ENCODE data around the gene KDM4B.
A peak's percentile ranks its signal among the peaks of the same experiment; 100 is the strongest.

The KDM4B gene

GRCh38 chr19:5030822-5031221, 61.9 kb downstream of the KDM4B start:
- H3K4me3 ChIP-seq (ENCODE audit: low read length) = no peak overlapping the region
- H3K36me3 ChIP-seq (ENCODE audit: control insufficient read depth, low read length) = peaks cover 16% of the 10 kb centered on the region
- peaks cover 7% of the 10 kb centered on the region for H3F3A ChIP-seq (ENCODE audit: control insufficient read depth, insufficient read depth)
- no peaks in the 10 kb centered on the region for H3K9me2 ChIP-seq (replicated peaks; ENCODE audit: control insufficient read depth, low read length)
- peak overlapping the region; percentile 44 for H3K4me2 ChIP-seq (ENCODE audit: low read length)
- peak overlapping the region; percentile 27 for H3K27ac ChIP-seq (ENCODE audit: low read depth, low read length)
- no peaks in the 10 kb centered on the region for H4K20me1 ChIP-seq (ENCODE audit: control insufficient read depth, insufficient read depth, low read depth, low read length)
- H3K27me3 ChIP-seq (ENCODE audit: control insufficient read depth, low read length) = no peaks in the 10 kb centered on the region
- TF ChIP-seq EZH2phosphoT487 (IDR thresholded peaks at IDR 0.05; ENCODE audit: borderline replicate concordance, low read length) = no peak
- TF ChIP-seq CTCF (IDR thresholded peaks at IDR 0.05; ENCODE audit: low read depth, low read length, poor library complexity, severe bottlenecking) = no peak
- peaks cover 44% of the 10 kb centered on the region for H3K79me2 ChIP-seq (ENCODE audit: control insufficient read depth, low read length)
- H3K9me3 ChIP-seq (ENCODE audit: control insufficient read depth, insufficient read depth, low read length) = no peaks in the 10 kb centered on the region
- H3K4me1 ChIP-seq (ENCODE audit: control insufficient read depth, low read length) = peaks cover 39% of the 10 kb centered on the region

- no peaks in the 10 kb centered on the region for H3K9me2 ChIP-seq (replicated peaks; ENCODE audit: control insufficient read depth, low read length)
- peaks cover 41% of the 10 kb centered on the region for H3K79me2 ChIP-seq (ENCODE audit: control insufficient read depth, low read length)
- H3K4me3 ChIP-seq (ENCODE audit: low read length) = no peak overlapping the region
- peak overlapping the region; percentile 27 for H3K27ac ChIP-seq (ENCODE audit: low read depth, low read length)
- no peaks in the 10 kb centered on the region for H4K20me1 ChIP-seq (ENCODE audit: control insufficient read depth, insufficient read depth, low read depth, low read length)
- H3K4me1 ChIP-seq (ENCODE audit: control insufficient read depth, low read length) = peaks cover 39% of the 10 kb centered on the region
- peaks cover 7% of the 10 kb centered on the region for H3F3A ChIP-seq (ENCODE audit: control insufficient read depth, insufficient read depth)
- TF ChIP-seq CTCF (IDR thresholded peaks at IDR 0.05; ENCODE audit: low read depth, low read length, poor library complexity, severe bottlenecking) = peak; percentile 90
- no peak for TF ChIP-seq EZH2phosphoT487 (IDR thresholded peaks at IDR 0.05; ENCODE audit: borderline replicate concordance, low read length)
- H3K27me3 ChIP-seq (ENCODE audit: control insufficient read depth, low read length) = no peaks in the 10 kb centered on the region
- peak overlapping the region; percentile 44 for H3K4me2 ChIP-seq (ENCODE audit: low read length)
- no peaks in the 10 kb centered on the region for H3K9me3 ChIP-seq (ENCODE audit: control insufficient read depth, insufficient read depth, low read length)
- H3K36me3 ChIP-seq (ENCODE audit: control insufficient read depth, low read length) = peaks cover 16% of the 10 kb centered on the region
These were observed 62.6 kb downstream of the KDM4B start for GRCh38 chr19:5031231-5032100.

- H3K9me2 ChIP-seq (replicated peaks; ENCODE audit: control insufficient read depth, low read length) = no peaks in the 10 kb centered on the region
- no peak overlapping the region for H3K27ac ChIP-seq (ENCODE audit: low read depth, low read length)
- H3K4me1 ChIP-seq (ENCODE audit: control insufficient read depth, low read length) = peaks cover 39% of the 10 kb centered on the region
- no peaks in the 10 kb centered on the region for H3K27me3 ChIP-seq (ENCODE audit: control insufficient read depth, low read length)
- no peaks in the 10 kb centered on the region for H3K9me3 ChIP-seq (ENCODE audit: control insufficient read depth, insufficient read depth, low read length)
- no peak overlapping the region for H3K4me3 ChIP-seq (ENCODE audit: low read length)
- H3K36me3 ChIP-seq (ENCODE audit: control insufficient read depth, low read length) = peaks cover 16% of the 10 kb centered on the region
- TF ChIP-seq EZH2phosphoT487 (IDR thresholded peaks at IDR 0.05; ENCODE audit: borderline replicate concordance, low read length) = no peak
- H3K4me2 ChIP-seq (ENCODE audit: low read length) = no peak overlapping the region
- no peaks in the 10 kb centered on the region for H4K20me1 ChIP-seq (ENCODE audit: control insufficient read depth, insufficient read depth, low read depth, low read length)
- peaks cover 36% of the 10 kb centered on the region for H3K79me2 ChIP-seq (ENCODE audit: control insufficient read depth, low read length)
- H3F3A ChIP-seq (ENCODE audit: control insufficient read depth, insufficient read depth) = peaks cover 7% of the 10 kb centered on the region
These were observed 63.4 kb downstream of the KDM4B start for GRCh38 chr19:5032101-5032967.
